ENCODE measurements around the gene ANK3. TPM values are rescaled to one million over a fixed set of nuclear protein-coding genes. Genes with fewer than 3 reads are reported as not detected.

The ANK3 gene
- total RNA-seq, 1 donor from 2014 or later = 35.1 TPM

DNA sequence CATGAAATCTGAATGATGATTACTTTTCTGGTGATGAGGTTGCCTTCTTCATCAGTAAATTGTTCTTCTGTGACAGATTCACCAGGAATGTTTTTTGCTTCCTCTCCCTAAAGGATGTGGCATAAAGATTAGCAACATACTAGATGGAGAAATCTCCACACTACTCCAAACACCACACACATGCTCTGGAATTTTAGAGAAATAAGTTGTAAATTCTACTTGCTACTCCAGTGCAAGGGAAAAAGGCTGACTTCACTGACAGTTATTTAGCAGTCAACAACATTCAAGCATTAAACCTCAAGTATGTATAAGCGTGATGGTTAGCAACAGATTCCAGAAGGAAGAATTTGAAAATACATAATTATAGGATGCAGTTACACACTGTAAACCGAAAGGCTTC lies 345.4 kb downstream of the ANK3 start:
- no peak overlapping the region for H3K27ac Mint-ChIP-seq (ENCODE audit: unreplicated experiment)

DNA sequence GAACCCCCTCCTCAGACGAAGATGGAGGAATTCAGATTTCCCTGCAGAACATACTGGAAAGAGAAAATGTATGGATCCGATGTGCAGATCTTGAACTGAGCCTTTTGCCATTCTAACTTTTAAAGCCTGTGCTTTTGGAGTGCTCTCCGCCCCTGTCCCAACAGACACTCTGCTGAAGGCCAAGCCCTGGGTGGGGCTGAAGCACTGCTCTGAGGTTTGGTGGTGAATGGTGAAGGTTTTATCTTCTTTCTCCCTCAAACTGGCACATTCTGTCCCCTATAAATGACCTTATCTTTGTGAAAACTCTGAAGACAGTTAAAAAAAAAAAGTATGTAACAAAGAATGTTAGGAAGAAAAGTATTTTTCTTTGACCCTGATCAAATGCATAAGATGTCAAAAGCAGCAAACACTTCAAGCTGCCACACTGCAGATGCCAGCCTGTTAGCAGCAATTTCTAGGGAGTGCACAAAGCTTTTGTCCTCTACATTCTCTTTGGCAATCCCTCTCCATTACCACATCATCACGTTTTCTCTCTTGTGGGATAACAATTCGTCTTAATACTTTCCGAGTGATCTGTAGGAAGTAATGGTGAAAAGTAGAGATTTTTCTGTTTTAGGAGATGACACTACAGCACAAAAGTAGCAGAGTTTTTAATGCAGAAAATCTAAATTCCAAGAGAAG lies 346.0 kb downstream of the ANK3 start:
- no peaks in the 10 kb centered on the region for H3K36me3 Mint-ChIP-seq (ENCODE audit: low read depth)

More for the DNA sequence above, 345.4 kb downstream of the ANK3 start:
- Mint-ChIP-seq H3K9me3 (ENCODE audit: low read depth) (no peaks in the 10 kb centered on the region), H3K36me3 (ENCODE audit: low read depth) (no peaks in the 10 kb centered on the region), H3K4me1 (ENCODE audit: low read depth) (peaks cover 42% of the 10 kb centered on the region), H3K27me3 (ENCODE audit: low read depth) (no peaks in the 10 kb centered on the region), H3K4me3 (ENCODE audit: unreplicated experiment) (no peak overlapping the region)
- TF ChIP-seq, protein P1, sequence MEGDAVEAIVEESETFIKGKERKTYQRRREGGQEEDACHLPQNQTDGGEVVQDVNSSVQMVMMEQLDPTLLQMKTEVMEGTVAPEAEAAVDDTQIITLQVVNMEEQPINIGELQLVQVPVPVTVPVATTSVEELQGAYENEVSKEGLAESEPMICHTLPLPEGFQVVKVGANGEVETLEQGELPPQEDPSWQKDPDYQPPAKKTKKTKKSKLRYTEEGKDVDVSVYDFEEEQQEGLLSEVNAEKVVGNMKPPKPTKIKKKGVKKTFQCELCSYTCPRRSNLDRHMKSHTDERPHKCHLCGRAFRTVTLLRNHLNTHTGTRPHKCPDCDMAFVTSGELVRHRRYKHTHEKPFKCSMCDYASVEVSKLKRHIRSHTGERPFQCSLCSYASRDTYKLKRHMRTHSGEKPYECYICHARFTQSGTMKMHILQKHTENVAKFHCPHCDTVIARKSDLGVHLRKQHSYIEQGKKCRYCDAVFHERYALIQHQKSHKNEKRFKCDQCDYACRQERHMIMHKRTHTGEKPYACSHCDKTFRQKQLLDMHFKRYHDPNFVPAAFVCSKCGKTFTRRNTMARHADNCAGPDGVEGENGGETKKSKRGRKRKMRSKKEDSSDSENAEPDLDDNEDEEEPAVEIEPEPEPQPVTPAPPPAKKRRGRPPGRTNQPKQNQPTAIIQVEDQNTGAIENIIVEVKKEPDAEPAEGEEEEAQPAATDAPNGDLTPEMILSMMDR (IDR thresholded peaks at IDR 0.05) = no peak
- no peak for DNase-seq (ENCODE audit: low spot score)

DNA sequence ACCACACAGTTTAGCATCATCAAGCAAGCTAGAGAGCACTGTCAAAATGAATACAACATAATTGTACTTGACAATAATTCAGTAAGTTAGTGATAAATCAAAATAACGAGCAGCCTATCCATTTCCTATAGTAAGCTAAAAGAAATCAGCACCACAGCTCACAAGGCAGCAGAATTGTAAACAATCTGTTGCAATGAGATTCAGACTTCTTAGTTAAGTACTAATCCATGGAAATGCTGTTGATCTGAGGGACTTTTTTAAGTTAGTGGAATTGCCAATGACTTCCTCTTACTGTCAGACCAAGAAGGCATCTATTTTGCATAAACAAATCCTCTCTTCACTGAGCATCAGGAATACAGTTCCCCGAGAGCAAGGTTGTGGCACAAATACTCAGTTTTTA lies 346.8 kb downstream of the ANK3 start:
- Mint-ChIP-seq H3K4me3 (ENCODE audit: unreplicated experiment) (no peak overlapping the region), H3K36me3 (ENCODE audit: low read depth) (peaks cover 1% of the 10 kb centered on the region), H3K27ac (ENCODE audit: unreplicated experiment) (no peak overlapping the region), H3K4me1 (ENCODE audit: low read depth) (peaks cover 38% of the 10 kb centered on the region), H3K27me3 (ENCODE audit: low read depth) (no peaks in the 10 kb centered on the region), H3K9me3 (ENCODE audit: low read depth) (no peaks in the 10 kb centered on the region)
- TF ChIP-seq, protein P1 (IDR thresholded peaks at IDR 0.05) = no peak
- no peak for DNase-seq (ENCODE audit: low spot score)

More for the DNA sequence above, 346.0 kb downstream of the ANK3 start:
- Mint-ChIP-seq H3K27me3 (ENCODE audit: low read depth) (no peaks in the 10 kb centered on the region), H3K9me3 (ENCODE audit: low read depth) (no peaks in the 10 kb centered on the region), H3K27ac (ENCODE audit: unreplicated experiment) (no peak overlapping the region), H3K4me3 (ENCODE audit: unreplicated experiment) (no peak overlapping the region), H3K4me1 (ENCODE audit: low read depth) (peaks cover 42% of the 10 kb centered on the region)
- TF ChIP-seq, protein P1 (IDR thresholded peaks at IDR 0.05) = no peak
- no peak for DNase-seq (ENCODE audit: low spot score)

DNA sequence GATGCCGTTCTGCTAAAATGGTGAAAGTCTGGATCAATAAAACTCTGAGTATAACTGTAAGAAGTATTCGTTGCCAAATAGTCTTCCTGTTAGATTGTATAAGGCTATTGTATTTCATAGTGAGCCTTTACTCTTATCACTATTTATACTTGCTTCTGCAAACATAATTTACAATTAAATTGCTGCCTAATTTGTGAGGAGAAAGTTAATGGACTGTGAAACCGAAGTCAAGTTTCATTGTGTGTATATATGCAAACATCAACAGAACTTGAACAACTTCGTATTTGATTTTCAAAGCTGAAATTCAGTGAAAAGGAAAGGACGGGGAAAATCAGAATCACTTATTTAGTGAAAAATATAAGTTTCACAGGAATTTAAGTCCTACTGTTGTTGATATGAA lies 347.4 kb downstream of the ANK3 start:
- Mint-ChIP-seq H3K36me3 (ENCODE audit: low read depth) (peaks cover 4% of the 10 kb centered on the region), H3K4me1 (ENCODE audit: low read depth) (peaks cover 38% of the 10 kb centered on the region), H3K9me3 (ENCODE audit: low read depth) (no peaks in the 10 kb centered on the region), H3K27ac (ENCODE audit: unreplicated experiment) (no peak overlapping the region), H3K27me3 (ENCODE audit: low read depth) (no peaks in the 10 kb centered on the region), H3K4me3 (ENCODE audit: unreplicated experiment) (no peak overlapping the region)
- DNase-seq (ENCODE audit: low spot score) = no peak
- TF ChIP-seq, protein P1 (IDR thresholded peaks at IDR 0.05) = no peak

DNA sequence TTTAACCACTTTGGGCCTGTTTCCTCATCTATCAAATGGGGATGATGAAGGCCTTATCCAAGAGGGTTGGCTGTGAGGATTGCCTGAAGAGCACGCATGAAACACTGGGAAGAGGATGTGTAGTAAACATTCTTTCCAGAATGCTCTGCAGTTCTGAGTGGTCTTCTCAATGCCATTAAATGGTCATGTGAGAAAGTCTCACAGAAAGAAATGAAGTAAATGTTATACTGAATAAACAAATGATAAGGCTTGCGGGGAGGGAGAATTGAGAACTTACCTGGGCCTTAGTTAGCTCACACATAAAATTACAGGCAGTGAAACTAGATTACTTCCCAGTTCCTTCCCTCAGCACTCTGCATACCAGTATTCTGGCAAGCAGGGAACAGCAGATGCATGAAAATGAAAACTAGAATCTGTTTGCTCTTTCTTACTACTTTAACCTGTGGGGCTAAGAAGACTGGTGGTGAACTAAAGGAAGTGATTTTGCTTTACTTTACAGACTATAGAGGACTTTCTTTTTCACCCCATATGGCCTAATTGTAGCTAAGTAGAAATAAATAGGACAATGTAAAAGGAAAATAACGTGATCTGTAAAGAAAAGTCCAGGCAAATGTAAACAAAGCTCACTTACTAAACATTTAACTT lies 348.1 kb downstream of the ANK3 start:
- Mint-ChIP-seq H3K27me3 (ENCODE audit: low read depth) (no peaks in the 10 kb centered on the region), H3K4me1 (ENCODE audit: low read depth) (peaks cover 38% of the 10 kb centered on the region), H3K27ac (ENCODE audit: unreplicated experiment) (no peak overlapping the region), H3K4me3 (ENCODE audit: unreplicated experiment) (no peak overlapping the region), H3K36me3 (ENCODE audit: low read depth) (peaks cover 10% of the 10 kb centered on the region), H3K9me3 (ENCODE audit: low read depth) (no peaks in the 10 kb centered on the region)
- TF ChIP-seq, protein P1 (IDR thresholded peaks at IDR 0.05) = no peak
- no peak for DNase-seq (ENCODE audit: low spot score)
